ENCODE results near the gene AFF4. TPM values are rescaled to one million over a fixed set of nuclear protein-coding genes. Genes with fewer than 3 reads are reported as not detected.

AFF4 gene
- total and polyA plus RNA-seq, 9 of the 15 experiments (the other 6 are each of a cell fraction or from before 2014, with no cell fraction given), result 1.7 to 25.8 (median 17.9) TPM

DNA sequence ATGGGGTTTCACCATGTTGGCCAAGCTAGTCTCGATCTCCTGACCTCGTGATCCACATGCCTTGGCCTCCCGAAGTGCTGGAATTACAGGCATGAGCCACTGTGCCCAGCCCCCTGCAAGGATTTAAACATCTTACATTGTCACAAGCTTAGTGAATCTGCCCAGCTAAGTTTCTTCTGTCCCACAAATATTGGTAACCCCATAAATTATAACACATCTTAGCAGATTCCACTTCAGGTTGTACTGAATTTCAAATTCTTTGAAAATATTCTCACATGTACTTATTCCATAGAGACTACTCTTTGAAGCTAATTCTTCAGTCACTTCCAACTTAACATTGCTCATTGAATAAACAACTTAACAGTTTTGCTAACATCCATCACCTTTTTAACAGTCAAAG is 13.4 kb upstream of the AFF4 start:
- in situ Hi-C loops (cut with MboI) (no loop called here), intact Hi-C loops (cut with micrococcal nuclease) (no loop called here)
- ChIA-PET POLR2A (interaction anchor here (0.7 to 1.6 kb wide), 3 partner anchors 14 to 427 kb away, joined by 3 to 10 read pairs (median 3); partner anchors contain the start of gene AFF4), CTCF (ENCODE audit: low intra/inter-chr PET ratio) (no interaction called here)
- ATAC-seq (no peak), FAIRE-seq (no peak), DNase-seq (ENCODE audit: extremely low read depth in 1 of 4, low spot score in 3 of 4) (no peak)
- BruUV-seq (replicated peaks), result no TSS peak
- Histone ChIP-seq H4K20me1 (replicated peaks; ENCODE audit: control insufficient read depth, insufficient read depth, low read length) (no peaks in the 10 kb centered on the region), H3K4me1 (replicated peaks in 1 of 2; ENCODE audit: control insufficient read depth in 2 of 2, insufficient read depth in 2 of 2, low read length in 2 of 2) (peaks cover 5 to 8% of the 10 kb centered on the region in 2 experiments; a peak in 3 of 5 replicates), H3K9me3 (replicated peaks; ENCODE audit: control insufficient read depth, insufficient read depth, low read depth, low read length) (no peaks in the 10 kb centered on the region), H3K9me1 (ENCODE audit: control insufficient read depth, insufficient read depth, low read length) (no peaks in the 10 kb centered on the region), H3K27ac (ENCODE audit: extremely low read depth, low read depth, low read length) (no peak overlapping the region), H3K27me3 (ENCODE audit: control insufficient read depth in 2 of 2, insufficient read depth in 2 of 2, low read length in 2 of 2) (no peaks in the 10 kb centered on the region), H3K36me3 (ENCODE audit: control insufficient read depth, insufficient read depth, low read length) (no peaks in the 10 kb centered on the region), H3K4me2 (ENCODE audit: insufficient read depth, low read length) (no peak overlapping the region), H3K9ac (ENCODE audit: insufficient read depth in 1 of 2, low read depth in 2 of 2, low read length in 2 of 2) (no peak overlapping the region), H3K79me2 (ENCODE audit: control insufficient read depth, insufficient read depth, low read length) (no peaks in the 10 kb centered on the region), H2AFZ (ENCODE audit: low read depth, low read length) (no peak overlapping the region), H3K4me3 (no peak overlapping the region)
- whole genome bisulfite sequencing (ENCODE audit: insufficient coverage, low coverage, missing lambda C conversion rate), result 61% methylated on average over 3 of the region's 3 CpGs
- no peak for TF ChIP-seq NFXL1 (CRISPR knock-in tag; IDR thresholded peaks at IDR 0.05)
- TF ChIP-seq NCOA2 (IDR thresholded peaks at IDR 0.05; ENCODE audit: partially characterized antibody in 2 of 2), result no peak
- TF ChIP-seq KLF6 (CRISPR knock-in tag; IDR thresholded peaks at IDR 0.05; ENCODE audit: borderline replicate concordance), result no peak
- no peak for TF ChIP-seq HINFP (tag; conservative IDR thresholded peaks at IDR 0.05; ENCODE audit: low read depth)
- no peak for TF ChIP-seq EZH2 (IDR thresholded peaks at IDR 0.05; ENCODE audit: borderline replicate concordance, low read depth, low read length)
- TF ChIP-seq, protein P1, sequence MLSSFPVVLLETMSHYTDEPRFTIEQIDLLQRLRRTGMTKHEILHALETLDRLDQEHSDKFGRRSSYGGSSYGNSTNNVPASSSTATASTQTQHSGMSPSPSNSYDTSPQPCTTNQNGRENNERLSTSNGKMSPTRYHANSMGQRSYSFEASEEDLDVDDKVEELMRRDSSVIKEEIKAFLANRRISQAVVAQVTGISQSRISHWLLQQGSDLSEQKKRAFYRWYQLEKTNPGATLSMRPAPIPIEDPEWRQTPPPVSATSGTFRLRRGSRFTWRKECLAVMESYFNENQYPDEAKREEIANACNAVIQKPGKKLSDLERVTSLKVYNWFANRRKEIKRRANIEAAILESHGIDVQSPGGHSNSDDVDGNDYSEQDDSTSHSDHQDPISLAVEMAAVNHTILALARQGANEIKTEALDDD (IDR thresholded peaks at IDR 0.05), result no peak
- no peak for TF ChIP-seq ZNF124 (CRISPR knock-in tag; IDR thresholded peaks at IDR 0.05)
- TF ChIP-seq ZNF263 (CRISPR knock-in tag; IDR thresholded peaks at IDR 0.05; ENCODE audit: borderline replicate concordance), result no peak
- no peak for TF ChIP-seq ZNF143 (CRISPR knock-in tag; IDR thresholded peaks at IDR 0.05)
- no peak for TF ChIP-seq PCBP1 (IDR thresholded peaks at IDR 0.05; ENCODE audit: low read depth, low read length, poor library complexity, severe bottlenecking)
- TF ChIP-seq MCM2 (IDR thresholded peaks at IDR 0.05; ENCODE audit: low read depth), result no peak
- no peak for TF ChIP-seq ARID1B (IDR thresholded peaks at IDR 0.05)

Measured in K562 (cell line).